A673 (cell line): ENCODE measurements around the gene ZNF771.

Experiments used
- CTCF ChIP-seq: fragments of 300-800, 200-600 bp; sonication (generic); conservative IDR thresholded peaks from 2 replicates; pipeline ENCODE4 v1.5.1; 2017; ENCODE audit warnings: low read depth, mild to moderate bottlenecking, antibody characterized with exemption, low read length, moderate library complexity, mixed read lengths
- EZH2 ChIP-seq: fragments of 200-600 bp; sonication (generic); IDR thresholded peaks from 2 replicates; pipeline ENCODE4 v1.6.1; 2017; ENCODE audit warnings: borderline replicate concordance, low read depth, mild to moderate bottlenecking, mixed read lengths, antibody characterized with exemption, low read length; ENCODE audit not compliant: poor library complexity, severe bottlenecking

- no peak for TF ChIP-seq CTCF
- no peak for TF ChIP-seq EZH2
These were observed 30.2 kb upstream of the ZNF771 start for GRCh38 chr16:30377050-30377811.
